Thymus (tissue), 11 donors: ENCODE data around the gene DLX6. TPM values are rescaled to one million over a fixed set of nuclear protein-coding genes. Genes with fewer than 3 reads are reported as not detected.

ENCODE experiments used
- DNase-seq, 9 donors: peaks; one replicate each; pipeline ENCODE4 v3.0.0-alpha.2; 2013; ENCODE audit warnings: low spot score in 9 of 9, low read depth in 6 of 9, missing footprints in 1 of 9
- H3K27ac ChIP-seq, 2 donors: one replicate each; pipeline ENCODE4 v1.5.1; 2013; ENCODE audit warnings: control low read depth in 1 of 2, low read depth in 1 of 2, low read length in 1 of 2, mild to moderate bottlenecking in 1 of 2, moderate library complexity in 1 of 2
- H3K27me3 ChIP-seq, 2 donors: one replicate each; pipeline ENCODE4 v1.5.1; 2013; ENCODE audit warnings: low read length in 1 of 2; ENCODE audit not compliant: control insufficient read depth in 2 of 2, insufficient read depth in 1 of 2
- H3K36me3 ChIP-seq, 2 donors: one replicate each; pipeline ENCODE4 v1.5.1; 2013; ENCODE audit warnings: low read length in 1 of 2, mild to moderate bottlenecking in 1 of 2, moderate library complexity in 1 of 2; ENCODE audit not compliant: control insufficient read depth in 2 of 2, insufficient read depth in 2 of 2
- H3K4me1 ChIP-seq, 2 donors: one replicate each; pipeline ENCODE4 v1.5.1; 2013; ENCODE audit warnings: low read length in 2 of 2; ENCODE audit not compliant: control insufficient read depth in 2 of 2, insufficient read depth in 2 of 2
- H3K4me3 ChIP-seq, 2 donors: one replicate each; pipeline ENCODE4 v1.5.1; 2013; ENCODE audit warnings: low read length in 2 of 2, control low read depth in 1 of 2, mild to moderate bottlenecking in 1 of 2
- H3K9me3 ChIP-seq, 2 donors: one replicate each; pipeline ENCODE4 v1.5.1; 2013; ENCODE audit warnings: low read length in 1 of 2, mild to moderate bottlenecking in 1 of 2; ENCODE audit not compliant: control insufficient read depth in 2 of 2, insufficient read depth in 1 of 2
- WGBS: extraction: QIAGEN DNeasy Blood & Tissue Kit; methylation state at CpG from one replicate; pipeline ENCODE4 v1.1.7; 2013; 5-methylcytosine and 5-hydroxymethylcytosine counted together
- polyA plus RNA-seq: library from polyadenylated mRNA; stranded (reverse); fragments of 200-250 nt; gene quantifications from one replicate; pipeline ENCODE4 v1.2.3, GENCODE V29; 2013
- total RNA-seq: library from RNA; stranded (reverse); fragments of 120-200 nt; gene quantifications from one replicate; pipeline ENCODE4 v1.2.4, GENCODE V29; 2013
- donor health status: healthy.

Gene DLX6
- total and polyA plus RNA-seq, 2 donors = 0.47 to 1.4 TPM

- WGBS = 12% methylated on average over 20 of the region's 20 CpGs
- Histone ChIP-seq H3K4me1 (peaks cover 0 to 2% of the 10 kb centered on the region in 2 donors), H3K27me3 (peaks cover 68 to 100% of the 10 kb centered on the region in 2 donors), H3K4me3 (no peak overlapping the region), H3K36me3 (no peaks in the 10 kb centered on the region), H3K27ac (no peak overlapping the region), H3K9me3 (peaks cover 0 to 7% of the 10 kb centered on the region in 2 donors)
- no peak for DNase-seq
These were observed 7.9 kb downstream of the DLX6 start for GRCh38 chr7:97013134-97013844.

DNA sequence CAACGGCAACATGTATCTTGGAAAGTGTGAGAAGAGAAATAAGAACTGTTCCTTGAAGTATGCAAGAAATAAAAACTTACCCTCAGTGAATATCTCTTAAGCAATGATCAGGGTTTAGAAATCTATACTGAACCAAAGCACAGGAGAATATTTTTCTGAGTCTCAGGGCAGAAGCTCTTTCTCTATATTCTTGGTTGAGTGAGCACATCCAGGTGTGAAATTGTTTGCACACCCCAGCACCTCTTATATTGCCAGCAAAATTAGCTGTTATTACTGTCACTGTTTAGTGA lies 8.4 kb downstream of the DLX6 start:
- no peaks in the 10 kb centered on the region for H3K36me3 ChIP-seq
- H3K9me3 ChIP-seq = peaks cover 0 to 8% of the 10 kb centered on the region in 2 donors
- peaks cover 69 to 100% of the 10 kb centered on the region in 2 donors for H3K27me3 ChIP-seq
- no peak for DNase-seq
- H3K27ac ChIP-seq = no peak overlapping the region
- WGBS = 21% methylated on average over 1 of the region's 1 CpG
- H3K4me1 ChIP-seq = peaks cover 0 to 2% of the 10 kb centered on the region in 2 donors
- no peak overlapping the region for H3K4me3 ChIP-seq

DNA sequence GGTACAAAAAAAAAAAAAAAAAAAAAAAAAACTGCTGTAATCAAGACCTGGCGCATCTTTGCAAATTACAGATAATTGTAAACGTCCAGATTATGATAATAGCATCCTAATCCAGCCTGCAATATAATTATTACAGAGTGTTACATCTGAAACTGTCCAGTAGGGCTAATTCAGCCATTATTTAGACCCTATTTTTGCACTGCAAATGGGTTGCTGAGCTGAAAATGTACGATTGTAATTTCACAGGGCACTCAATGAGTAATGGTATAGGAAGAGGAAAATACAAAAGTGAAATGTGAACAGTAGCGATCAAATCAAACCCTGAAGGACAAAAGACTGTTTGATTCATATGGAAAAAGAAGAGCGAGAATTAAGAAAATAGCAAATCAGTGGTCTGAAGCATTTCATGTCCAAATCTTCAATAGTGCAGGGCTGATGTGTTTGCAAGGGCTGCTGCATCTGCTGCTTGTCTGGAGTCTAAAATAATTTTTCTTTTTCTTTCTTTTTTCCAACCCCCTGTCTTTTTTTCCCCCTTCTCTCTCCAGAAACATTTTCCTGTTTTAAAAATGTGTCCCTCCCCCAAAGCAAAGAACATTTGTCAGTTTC lies 8.9 kb downstream of the DLX6 start:
- Histone ChIP-seq H3K27me3 (peaks cover 71 to 100% of the 10 kb centered on the region in 2 donors), H3K9me3 (peaks cover 0 to 8% of the 10 kb centered on the region in 2 donors), H3K27ac (no peak overlapping the region), H3K4me1 (peaks cover 0 to 2% of the 10 kb centered on the region in 2 donors), H3K4me3 (no peak overlapping the region), H3K36me3 (no peaks in the 10 kb centered on the region)
- 18% methylated on average over 5 of the region's 5 CpGs for WGBS
- no peak for DNase-seq

DNA sequence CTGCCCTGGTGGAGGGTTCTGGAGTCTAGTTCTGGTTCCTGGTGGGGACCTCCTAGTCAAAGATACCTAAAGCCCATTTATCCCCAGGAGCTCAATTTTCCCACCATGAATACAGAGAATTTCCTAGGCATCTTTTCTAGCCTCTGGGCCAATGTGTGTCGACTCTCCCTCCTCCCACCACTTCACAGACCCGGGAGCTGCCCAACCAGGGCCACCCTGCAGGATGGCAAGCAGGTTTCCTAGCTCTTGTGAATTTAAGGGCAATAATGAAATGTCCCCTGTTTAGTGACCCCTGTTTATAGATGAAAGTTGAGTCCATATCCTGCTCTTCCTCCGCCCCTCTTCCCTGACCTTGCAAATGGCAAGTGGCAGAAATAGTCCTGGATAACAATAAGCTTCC lies 9.9 kb downstream of the DLX6 start:
- 18% methylated on average over 3 of the region's 3 CpGs for WGBS
- no peak for DNase-seq
- no peak overlapping the region for H3K4me3 ChIP-seq
- H3K4me1 ChIP-seq = peaks cover 0 to 2% of the 10 kb centered on the region in 2 donors
- H3K36me3 ChIP-seq = no peaks in the 10 kb centered on the region
- H3K27ac ChIP-seq = no peak overlapping the region
- H3K9me3 ChIP-seq = peaks cover 0 to 8% of the 10 kb centered on the region in 2 donors
- peaks cover 78 to 100% of the 10 kb centered on the region in 2 donors for H3K27me3 ChIP-seq

- DNase-seq = no peak
- WGBS = 6% methylated on average over 12 of the region's 12 CpGs
- peaks cover 80 to 100% of the 10 kb centered on the region in 2 donors for H3K27me3 ChIP-seq
These were observed 10.5 kb downstream of the DLX6 start for GRCh38 chr7:97015756-97016380.

DNA sequence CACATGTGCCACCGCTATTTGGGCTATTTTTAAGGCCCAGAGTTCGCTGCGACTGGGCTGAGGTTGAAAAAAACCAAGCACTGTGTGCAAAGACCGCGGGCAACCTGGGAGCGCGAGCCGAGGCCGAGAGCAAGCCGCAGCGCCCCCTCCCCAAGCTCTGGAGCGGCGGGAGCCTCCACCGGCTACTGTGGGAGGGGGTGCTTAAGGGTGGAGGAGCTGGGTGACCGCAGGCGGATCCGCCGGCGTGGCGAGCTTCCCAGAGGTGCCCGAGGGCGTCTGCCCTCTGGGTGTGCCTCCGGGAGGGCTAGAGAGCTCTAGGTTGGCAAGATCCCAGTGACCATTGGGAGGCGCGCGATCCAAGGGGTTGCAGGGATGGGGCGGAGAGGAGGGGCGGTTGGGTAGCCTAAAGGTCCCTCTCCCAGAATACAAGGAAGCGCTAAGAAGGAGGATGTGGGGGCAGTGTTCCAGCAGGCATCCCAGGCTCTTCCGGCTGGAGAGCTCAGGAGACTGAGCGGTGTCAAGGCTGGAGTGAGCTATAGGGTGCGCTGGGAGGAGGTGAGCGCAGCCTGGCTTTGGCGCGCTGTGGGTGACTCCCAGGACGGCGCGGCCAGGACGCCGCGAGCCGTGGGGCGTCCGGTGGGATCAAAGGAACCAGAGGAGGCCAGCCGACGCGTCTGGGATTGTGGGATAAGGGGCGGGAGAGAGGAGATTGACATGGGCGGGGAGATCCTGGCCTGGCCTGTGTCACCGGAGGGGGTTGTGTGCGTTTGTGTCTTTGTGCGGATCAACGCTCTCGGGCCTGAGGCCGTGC lies 11.2 kb downstream of the DLX6 start:
- Histone ChIP-seq H3K9me3 (peaks cover 0 to 14% of the 10 kb centered on the region in 2 donors), H3K27ac (no peak overlapping the region), H3K4me1 (peaks cover 0 to 3% of the 10 kb centered on the region in 2 donors), H3K4me3 (no peak overlapping the region), H3K27me3 (peaks cover 86 to 100% of the 10 kb centered on the region in 2 donors), H3K36me3 (no peaks in the 10 kb centered on the region)
- DNase-seq = no peak
- 4% methylated on average over 55 of the region's 55 CpGs for WGBS

More at GRCh38 chr7:97015756-97016380, 10.5 kb downstream of the DLX6 start:
- Histone ChIP-seq H3K4me1 (peaks cover 0 to 2% of the 10 kb centered on the region in 2 donors), H3K9me3 (peaks cover 0 to 13% of the 10 kb centered on the region in 2 donors), H3K36me3 (no peaks in the 10 kb centered on the region), H3K4me3 (no peak overlapping the region), H3K27ac (no peak overlapping the region)

- Histone ChIP-seq H3K36me3 (no peaks in the 10 kb centered on the region), H3K4me1 (peaks cover 0 to 7% of the 10 kb centered on the region in 2 donors), H3K27me3 (peaks cover 88 to 100% of the 10 kb centered on the region in 2 donors), H3K27ac (no peak overlapping the region), H3K9me3 (peaks cover 0 to 14% of the 10 kb centered on the region in 2 donors), H3K4me3 (no peak overlapping the region)
- WGBS = 8% methylated on average over 37 of the region's 37 CpGs
- DNase-seq = no peak
These were observed 12.1 kb downstream of the DLX6 start for GRCh38 chr7:97017192-97018125.

DNA sequence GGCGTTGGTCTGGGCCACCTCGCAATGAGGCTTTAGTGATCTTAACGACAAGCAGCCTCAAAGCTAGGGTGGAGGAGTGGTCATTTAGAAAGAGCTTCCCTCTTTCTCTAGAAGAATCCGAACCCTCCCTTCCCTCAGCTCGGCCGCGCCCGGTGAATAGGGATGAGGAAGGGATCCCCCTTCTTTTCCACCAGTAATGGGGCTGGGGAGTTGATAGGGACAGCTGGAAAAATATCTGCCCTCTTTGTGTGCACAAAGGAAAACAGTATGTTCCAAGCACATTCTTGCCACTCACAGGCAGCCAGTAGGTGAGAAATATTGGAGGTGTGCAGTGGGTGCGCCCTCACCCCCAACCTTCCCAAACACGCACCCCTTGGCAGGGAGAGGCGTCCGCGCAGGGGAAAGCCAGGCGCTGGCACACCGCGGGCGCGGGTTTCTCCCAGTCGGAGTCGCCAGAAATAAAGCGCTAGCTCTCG lies 12.8 kb downstream of the DLX6 start:
- DNase-seq = no peak
- peaks cover 0 to 7% of the 10 kb centered on the region in 2 donors for H3K4me1 ChIP-seq
- WGBS = 8% methylated on average over 22 of the region's 22 CpGs

More for the DNA sequence above, 12.8 kb downstream of the DLX6 start:
- Histone ChIP-seq H3K36me3 (no peaks in the 10 kb centered on the region), H3K4me3 (no peak overlapping the region), H3K9me3 (peaks cover 0 to 14% of the 10 kb centered on the region in 2 donors), H3K27me3 (peaks cover 84 to 100% of the 10 kb centered on the region in 2 donors), H3K27ac (no peak overlapping the region)
